GM10266 (cell line): ENCODE measurements around the gene CNNM3.

Experiments
- DNase-seq: peaks from one replicate; pipeline ENCODE4 v3.0.0; 2012; ENCODE audit errors: extremely low spot score
- CTCF ChIP-seq: IDR thresholded peaks from 2 replicates; pipeline ENCODE4 v1.5.1; 2012; ENCODE audit warnings: mild to moderate bottlenecking, low read depth; ENCODE audit not compliant: control insufficient read depth, insufficient read depth; ENCODE audit errors: missing control alignments

CNNM3 gene

GRCh38 chr2:96878171-96878570 is 62.1 kb downstream of the CNNM3 start:
- no peak for DNase-seq
- no peak for TF ChIP-seq CTCF

DNA sequence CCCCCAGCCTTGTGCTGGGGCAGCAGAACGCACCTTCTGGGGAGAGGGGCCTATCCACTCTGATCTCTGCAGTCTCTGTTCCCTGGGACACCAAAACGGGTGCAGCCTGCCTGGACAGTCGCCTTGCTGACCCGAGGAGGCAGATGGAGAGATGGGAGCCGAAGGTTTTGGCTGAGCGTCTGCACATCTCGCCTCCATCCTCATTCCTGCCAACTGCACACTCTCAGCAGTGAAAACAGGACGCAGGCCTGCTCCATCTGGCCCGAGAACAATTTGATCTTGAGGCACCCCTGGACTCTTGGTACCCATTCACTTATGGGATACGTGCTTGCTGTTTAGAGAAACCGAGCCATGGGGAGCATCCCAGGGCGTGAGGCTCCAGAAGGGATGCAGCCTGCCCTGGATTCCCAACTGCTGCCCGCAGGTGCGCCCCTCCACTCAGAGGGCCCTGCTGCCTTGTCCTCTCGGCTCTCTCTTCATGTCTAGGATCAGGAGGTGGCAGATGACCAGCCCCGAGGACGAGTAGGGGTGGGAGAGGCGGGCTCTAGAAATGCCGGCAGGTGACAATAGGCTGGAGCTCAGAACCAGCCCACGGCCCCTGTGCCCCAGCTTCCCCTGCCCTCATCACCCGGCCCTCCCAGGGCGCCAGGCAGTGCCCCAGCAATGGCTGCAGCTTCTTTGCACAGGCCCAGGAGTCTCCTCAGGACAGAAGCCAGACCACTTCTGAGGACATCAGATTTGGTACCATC is 62.9 kb downstream of the CNNM3 start:
- no peak for DNase-seq
- TF ChIP-seq CTCF = no peak

DNA sequence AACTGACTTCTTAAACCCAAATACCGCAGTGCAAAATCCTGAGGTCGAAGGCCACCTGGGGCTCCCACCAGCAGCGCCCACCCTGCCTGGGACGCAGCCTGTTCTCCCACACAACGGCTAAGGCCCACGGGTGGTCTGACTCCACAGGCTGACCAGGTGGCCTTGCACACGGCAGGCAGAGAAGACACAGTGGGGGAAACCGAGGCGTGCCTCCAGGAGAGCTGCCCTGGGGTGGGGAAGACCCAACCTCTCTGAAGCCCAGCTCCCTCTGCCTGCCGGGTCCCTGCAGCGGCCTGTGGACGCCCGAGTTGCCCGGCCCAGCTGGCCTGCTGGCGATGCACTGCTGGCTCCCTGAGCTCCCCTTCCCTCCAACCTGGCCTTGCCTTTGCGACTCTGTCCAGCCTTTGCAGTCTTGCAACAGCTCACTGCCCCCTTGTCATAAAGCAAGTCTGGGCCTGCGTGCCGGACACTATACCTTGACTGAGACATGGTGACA is 63.5 kb downstream of the CNNM3 start:
- no peak for DNase-seq
- no peak for TF ChIP-seq CTCF

- TF ChIP-seq CTCF = no peak
- no peak for DNase-seq
These were observed 64.8 kb downstream of the CNNM3 start for GRCh38 chr2:96880891-96881273.

DNA sequence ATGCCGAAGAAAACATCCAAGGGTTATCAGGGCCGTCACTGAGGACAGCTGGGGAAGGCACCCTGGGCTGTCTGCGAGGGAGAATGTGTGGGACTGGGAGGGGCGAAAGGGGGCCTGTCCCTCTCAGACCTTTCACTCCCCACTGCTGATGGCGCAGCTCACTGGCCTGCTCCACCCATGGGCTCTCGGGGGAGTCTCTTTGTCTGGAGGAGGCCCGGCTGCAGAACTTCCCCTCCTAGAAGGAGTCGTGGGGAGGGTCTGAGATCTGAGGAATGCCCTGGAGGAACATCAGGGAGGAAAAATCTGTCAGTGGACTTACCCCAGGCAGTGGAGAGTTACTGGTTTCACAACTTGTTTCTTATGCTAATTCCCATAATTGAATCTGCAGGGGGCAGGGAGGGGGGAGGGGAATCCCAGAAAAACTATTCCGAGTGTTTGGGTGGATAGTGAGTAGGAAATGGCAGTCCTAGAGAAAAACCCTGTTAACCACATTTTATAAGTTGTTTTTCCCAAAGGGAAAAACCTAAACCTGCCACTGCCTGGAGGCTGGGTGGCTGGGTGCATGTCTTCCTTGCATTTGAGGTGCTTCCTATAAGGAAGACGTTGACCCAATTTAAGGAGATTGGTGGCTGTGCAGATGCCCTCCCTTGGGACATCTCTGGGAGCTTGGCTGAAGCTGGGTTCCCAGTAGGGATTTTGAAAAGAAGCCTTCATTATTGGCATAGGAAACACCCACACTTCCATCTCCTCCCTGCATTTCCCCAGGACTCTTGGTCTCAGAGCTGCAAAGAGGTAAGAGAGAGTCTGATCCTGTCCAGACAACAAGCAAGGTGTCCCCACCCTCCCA is 65.5 kb downstream of the CNNM3 start:
- TF ChIP-seq CTCF = no peak
- DNase-seq = no peak

DNA sequence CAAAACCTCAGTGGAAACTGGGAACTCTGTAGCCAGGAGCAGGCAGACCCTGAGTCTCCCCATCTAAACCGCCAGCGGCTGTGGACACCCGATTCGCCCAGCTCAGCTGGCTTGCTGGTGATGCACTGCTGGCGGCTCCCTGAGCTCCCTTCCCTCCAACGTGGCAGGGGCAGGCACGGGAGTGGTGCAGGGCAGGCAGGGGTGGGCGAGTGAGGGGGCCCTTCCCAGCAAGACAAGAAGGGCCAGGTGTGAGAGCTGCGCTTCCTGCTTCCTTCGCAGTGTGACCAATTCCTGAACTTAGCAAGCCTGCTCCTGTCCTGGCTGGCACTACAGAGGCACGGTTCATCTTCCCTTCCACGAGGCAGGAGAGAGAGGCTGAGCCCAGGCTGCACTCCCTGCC is 66.2 kb downstream of the CNNM3 start:
- no peak for DNase-seq
- TF ChIP-seq CTCF = no peak

DNA sequence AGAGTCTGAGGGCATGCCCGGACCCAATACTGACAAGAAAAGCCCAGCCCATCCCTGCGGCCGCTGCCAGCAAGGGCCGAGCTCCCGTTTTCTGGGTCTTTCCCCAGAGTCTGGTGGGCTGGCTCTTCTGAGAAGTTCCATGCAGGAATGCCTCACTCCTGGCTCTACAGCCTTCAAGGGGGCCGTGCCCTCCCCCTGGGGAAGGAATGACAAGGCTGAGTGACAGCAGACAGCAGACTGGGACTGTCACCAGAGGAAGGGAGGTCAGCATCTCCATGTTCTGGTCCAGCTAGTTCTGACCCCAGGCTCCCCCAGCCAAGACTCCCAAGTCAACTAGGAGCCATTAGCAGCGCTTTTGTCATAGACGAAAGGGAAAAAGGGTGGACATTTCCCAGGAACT is 66.8 kb downstream of the CNNM3 start:
- no peak for TF ChIP-seq CTCF
- DNase-seq = no peak
